AG04449 (cell line): ENCODE measurements around the gene MFGE8.

Experiments
- CTCF ChIA-PET: fragments of 350-600 bp; formaldehyde crosslinking; extraction: SDS; loops from one replicate; lab custom pipeline; 2021; ENCODE audit warnings: antibody characterized with exemption; lab: Yijun Ruan, JAX
- POLR2A ChIA-PET: fragments of 400-600, 350-600 bp; formaldehyde crosslinking; extraction: SDS; loops from one replicate; lab custom pipeline; 2020; ENCODE audit warnings: antibody characterized with exemption, inconsistent platforms; lab: Yijun Ruan, JAX
- DNase-seq: peaks from one replicate; pipeline ENCODE4 v3.0.0-alpha.2; 2010; ENCODE audit warnings: low read depth, low spot score
- H3K4me3 ChIP-seq: 2 replicates; pipeline ENCODE4 v1.5.1; 2011; ENCODE audit warnings: low read depth, mild to moderate bottlenecking, control low read depth, low read length
- TF ChIP-seq, protein P1 (sequence below): IDR thresholded peaks from one replicate; pipeline ENCODE4 v1.5.1; 2011; ENCODE audit warnings: mild to moderate bottlenecking, moderate library complexity, low read length, control low read depth, inconsistent platforms; ENCODE audit not compliant: insufficient read depth; ENCODE audit errors: missing control alignments

Gene MFGE8

DNA sequence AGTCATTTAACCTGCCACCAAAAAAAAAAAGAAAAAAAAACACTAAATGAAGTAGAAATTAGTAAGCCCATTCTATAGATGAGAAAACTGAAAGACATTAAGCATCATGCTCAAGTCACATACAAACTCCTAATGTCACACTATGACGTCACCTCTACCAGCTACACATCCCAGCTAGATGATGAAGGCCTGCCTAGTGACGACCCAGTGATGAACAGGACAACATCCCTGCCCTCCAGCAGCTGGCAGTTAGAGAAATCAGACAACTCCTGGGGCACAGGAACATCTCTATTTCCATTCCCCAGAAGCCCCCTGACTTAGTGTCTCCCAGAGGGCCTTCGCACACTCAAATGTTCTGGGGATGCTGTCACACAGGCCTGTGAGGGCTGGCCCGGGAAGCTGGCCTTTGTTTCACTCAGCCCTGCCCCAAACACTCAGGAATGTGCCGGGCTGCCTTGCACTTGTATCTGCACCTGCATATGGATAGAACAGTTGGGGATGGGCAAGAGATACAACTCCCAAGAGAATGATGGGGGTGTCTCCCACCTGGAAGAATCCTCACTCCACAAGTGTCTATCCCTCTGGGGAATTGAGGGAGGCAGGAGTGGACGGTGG lies 10.9 kb downstream of the MFGE8 start:
- no peak for DNase-seq
- CTCF ChIA-PET, result interaction anchor here (0.8 to 11.4 kb wide), 16 partner anchors 8 to 272 kb away, joined by 3 to 176 read pairs (median 7); no protein-coding TSS in a partner anchor
- POLR2A ChIA-PET, result no interaction called here

DNA sequence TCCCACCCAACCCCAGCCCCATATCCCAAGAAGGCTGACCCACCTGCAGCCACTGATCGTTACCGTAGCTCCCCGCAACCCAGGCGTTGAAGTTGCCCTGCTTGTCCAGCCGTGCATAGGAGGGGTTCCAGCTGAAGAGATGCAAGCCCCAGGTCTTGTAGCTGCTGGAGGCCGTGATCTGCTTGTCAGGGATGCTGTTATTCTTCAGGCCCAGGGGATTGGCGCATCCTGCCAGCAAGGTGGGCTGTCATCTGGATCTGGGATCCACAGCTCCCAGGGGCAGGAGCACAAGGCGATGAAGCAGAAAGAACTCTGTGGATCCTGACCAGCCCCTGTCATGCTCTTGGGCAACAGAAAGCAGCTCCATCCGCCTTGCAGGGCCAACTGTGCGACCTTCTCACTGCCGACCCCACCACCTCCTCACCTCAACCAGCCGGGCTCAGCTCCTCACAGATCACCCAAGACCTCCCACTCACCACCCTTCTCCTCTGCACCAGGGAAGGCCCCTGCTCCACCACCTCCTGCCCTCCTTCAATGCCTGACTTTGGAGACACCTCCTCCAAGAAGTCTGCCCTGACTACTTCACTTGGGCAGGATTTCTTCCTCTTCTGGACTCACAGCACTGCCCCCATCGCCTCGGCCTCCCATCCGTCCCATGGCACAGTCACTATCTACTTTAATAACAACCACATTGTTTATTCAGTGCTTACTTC lies 11.5 kb downstream of the MFGE8 start:
- CTCF ChIA-PET, result interaction anchor here (1.0 to 11.4 kb wide), 11 partner anchors 9 to 273 kb away, joined by 3 to 176 read pairs (median 28); no protein-coding TSS in a partner anchor
- TF ChIP-seq, protein P1, sequence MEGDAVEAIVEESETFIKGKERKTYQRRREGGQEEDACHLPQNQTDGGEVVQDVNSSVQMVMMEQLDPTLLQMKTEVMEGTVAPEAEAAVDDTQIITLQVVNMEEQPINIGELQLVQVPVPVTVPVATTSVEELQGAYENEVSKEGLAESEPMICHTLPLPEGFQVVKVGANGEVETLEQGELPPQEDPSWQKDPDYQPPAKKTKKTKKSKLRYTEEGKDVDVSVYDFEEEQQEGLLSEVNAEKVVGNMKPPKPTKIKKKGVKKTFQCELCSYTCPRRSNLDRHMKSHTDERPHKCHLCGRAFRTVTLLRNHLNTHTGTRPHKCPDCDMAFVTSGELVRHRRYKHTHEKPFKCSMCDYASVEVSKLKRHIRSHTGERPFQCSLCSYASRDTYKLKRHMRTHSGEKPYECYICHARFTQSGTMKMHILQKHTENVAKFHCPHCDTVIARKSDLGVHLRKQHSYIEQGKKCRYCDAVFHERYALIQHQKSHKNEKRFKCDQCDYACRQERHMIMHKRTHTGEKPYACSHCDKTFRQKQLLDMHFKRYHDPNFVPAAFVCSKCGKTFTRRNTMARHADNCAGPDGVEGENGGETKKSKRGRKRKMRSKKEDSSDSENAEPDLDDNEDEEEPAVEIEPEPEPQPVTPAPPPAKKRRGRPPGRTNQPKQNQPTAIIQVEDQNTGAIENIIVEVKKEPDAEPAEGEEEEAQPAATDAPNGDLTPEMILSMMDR, result no peak
- POLR2A ChIA-PET, result no interaction called here
- no peak for DNase-seq
- H3K4me3 ChIP-seq, result no peak overlapping the region

More for the DNA sequence above, 10.9 kb downstream of the MFGE8 start:
- TF ChIP-seq, protein P1, result no peak
- no peak overlapping the region for H3K4me3 ChIP-seq

DNA sequence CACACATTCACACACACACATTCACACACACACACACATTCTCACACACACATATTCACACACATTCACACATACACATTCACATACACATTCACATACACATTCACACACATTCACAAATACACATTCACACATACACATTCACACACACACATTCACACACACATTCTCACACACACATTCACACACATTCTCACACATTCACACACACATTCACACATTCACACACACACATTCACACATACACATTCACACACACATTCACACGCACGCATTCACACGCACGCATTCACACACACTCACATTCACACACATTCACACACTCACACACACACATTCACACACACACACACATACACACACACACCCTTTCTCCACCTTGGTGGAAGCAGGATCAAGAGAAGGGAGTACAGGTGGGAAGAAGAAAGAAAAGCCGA lies 12.2 kb downstream of the MFGE8 start:
- TF ChIP-seq, protein P1, result no peak
- H3K4me3 ChIP-seq, result no peak overlapping the region
- POLR2A ChIA-PET, result interaction anchor here (0.7 to 0.8 kb wide), 2 partner anchors 12 to 243 kb away, joined by 3 read pairs; partner anchors contain the start of gene MFGE8
- CTCF ChIA-PET, result interaction anchor here (1.0 to 11.4 kb wide), 11 partner anchors 10 to 277 kb away, joined by 3 to 176 read pairs (median 9); partner anchors contain the start of gene ISG20
- no peak for DNase-seq

DNA sequence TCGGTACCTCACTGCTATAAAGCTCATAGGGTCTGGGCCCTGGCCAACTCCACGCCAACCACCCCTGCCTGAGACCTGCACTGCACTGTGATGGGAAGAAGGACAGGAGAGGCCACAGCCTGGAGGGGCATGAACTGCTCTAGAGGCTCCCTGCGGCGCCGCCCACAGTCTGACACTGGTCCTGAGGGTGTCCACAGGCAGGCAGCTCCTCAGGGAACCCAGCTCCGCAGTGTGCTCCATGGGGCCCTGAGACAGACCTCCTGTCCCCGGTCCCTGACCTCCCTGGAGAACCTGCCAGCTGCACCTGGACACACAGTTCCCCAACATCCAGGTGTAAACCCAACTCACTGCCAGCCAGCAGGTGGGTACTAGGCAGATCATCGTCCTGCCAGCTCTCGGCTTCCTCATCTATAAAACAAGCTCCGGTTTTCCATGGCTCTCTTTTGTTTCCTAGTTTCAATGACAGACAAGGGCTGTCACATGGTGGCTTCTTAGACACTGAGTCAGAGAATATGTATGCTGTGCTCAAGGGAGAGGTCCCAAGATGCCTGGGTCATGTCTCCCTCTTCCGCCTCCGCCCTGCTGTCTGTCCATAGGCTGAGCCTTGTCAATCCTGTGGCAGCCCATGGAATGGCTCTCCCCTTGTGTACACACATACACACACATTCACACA lies 12.7 kb downstream of the MFGE8 start:
- ChIA-PET POLR2A (interaction anchor here (0.7 to 0.8 kb wide), 2 partner anchors 13 to 243 kb away, joined by 3 read pairs; partner anchors contain the start of gene MFGE8), CTCF (interaction anchor here (0.9 to 11.4 kb wide), 7 partner anchors 17 to 277 kb away, joined by 3 to 176 read pairs (median 4); partner anchors contain the start of gene ISG20)
- H3K4me3 ChIP-seq, result no peak overlapping the region
- no peak for DNase-seq
- TF ChIP-seq, protein P1, result no peak

DNA sequence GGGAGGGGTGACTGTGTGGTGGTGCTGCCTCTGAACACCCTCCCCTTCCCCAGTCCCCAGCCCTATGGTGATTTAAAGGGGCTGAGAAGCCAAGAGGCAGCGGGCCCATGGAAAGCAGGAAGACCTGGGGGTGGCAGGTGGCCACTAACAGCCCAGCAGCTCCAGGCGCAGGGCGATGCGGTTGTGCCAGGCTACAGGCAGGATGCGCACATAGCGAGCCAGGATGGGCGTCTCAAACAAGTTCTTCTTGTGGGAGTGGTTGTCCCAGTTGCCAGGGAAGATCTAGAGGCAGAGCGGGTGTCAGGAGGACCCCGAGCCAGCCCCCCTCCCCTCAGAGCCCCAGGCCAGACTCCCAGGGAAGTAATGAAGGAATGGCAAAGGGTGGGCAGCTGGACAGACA lies 13.9 kb downstream of the MFGE8 start:
- CTCF ChIA-PET, result interaction anchor here (0.8 to 2.7 kb wide), 6 partner anchors 9 to 158 kb away, joined by 3 to 9 read pairs (median 6); no protein-coding TSS in a partner anchor
- POLR2A ChIA-PET, result no interaction called here

More for the DNA sequence above, 13.9 kb downstream of the MFGE8 start:
- TF ChIP-seq, protein P1, result no peak
- DNase-seq, result no peak
- no peak overlapping the region for H3K4me3 ChIP-seq
